GM10266 (cell line): Measurements from ENCODE around the gene FAM98B.
"Not testable (repeated sequence)": the region's sequence is repeated elsewhere in the genome, so short reads cannot be mapped to it uniquely, and the experiment has no call there.

Experiments used
- DNase-seq: peaks from one replicate; pipeline ENCODE4 v3.0.0; 2012; ENCODE audit errors: extremely low spot score
- TF ChIP-seq, protein P1 (sequence below): IDR thresholded peaks from 2 replicates; pipeline ENCODE4 v1.5.1; 2012; ENCODE audit warnings: mild to moderate bottlenecking, low read depth; ENCODE audit not compliant: control insufficient read depth, insufficient read depth; ENCODE audit errors: missing control alignments

The FAM98B gene

DNA sequence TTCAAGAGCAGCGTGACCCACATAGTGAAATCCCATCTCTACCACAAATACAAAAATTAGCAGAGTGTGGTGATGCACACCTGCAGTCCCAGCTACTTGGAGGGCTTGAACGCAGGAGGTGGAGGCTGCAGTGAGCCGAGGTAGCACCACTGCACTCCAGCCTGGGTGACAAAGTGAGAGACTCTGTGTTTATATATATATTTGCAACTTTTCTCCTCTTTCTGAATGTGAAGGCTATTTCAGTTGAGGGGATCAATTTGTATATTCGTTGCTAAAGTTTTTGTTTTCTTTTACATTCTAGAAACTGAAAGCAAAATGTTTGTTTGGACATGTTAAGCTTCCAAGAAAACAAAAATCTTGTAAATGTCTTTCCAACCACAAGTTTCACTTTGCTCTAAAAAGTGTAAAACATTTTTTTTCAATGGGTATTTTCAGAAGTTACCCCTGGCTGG is 29.8 kb upstream of the FAM98B start:
- TF ChIP-seq, protein P1, sequence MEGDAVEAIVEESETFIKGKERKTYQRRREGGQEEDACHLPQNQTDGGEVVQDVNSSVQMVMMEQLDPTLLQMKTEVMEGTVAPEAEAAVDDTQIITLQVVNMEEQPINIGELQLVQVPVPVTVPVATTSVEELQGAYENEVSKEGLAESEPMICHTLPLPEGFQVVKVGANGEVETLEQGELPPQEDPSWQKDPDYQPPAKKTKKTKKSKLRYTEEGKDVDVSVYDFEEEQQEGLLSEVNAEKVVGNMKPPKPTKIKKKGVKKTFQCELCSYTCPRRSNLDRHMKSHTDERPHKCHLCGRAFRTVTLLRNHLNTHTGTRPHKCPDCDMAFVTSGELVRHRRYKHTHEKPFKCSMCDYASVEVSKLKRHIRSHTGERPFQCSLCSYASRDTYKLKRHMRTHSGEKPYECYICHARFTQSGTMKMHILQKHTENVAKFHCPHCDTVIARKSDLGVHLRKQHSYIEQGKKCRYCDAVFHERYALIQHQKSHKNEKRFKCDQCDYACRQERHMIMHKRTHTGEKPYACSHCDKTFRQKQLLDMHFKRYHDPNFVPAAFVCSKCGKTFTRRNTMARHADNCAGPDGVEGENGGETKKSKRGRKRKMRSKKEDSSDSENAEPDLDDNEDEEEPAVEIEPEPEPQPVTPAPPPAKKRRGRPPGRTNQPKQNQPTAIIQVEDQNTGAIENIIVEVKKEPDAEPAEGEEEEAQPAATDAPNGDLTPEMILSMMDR: no peak
- DNase-seq: no peak

DNA sequence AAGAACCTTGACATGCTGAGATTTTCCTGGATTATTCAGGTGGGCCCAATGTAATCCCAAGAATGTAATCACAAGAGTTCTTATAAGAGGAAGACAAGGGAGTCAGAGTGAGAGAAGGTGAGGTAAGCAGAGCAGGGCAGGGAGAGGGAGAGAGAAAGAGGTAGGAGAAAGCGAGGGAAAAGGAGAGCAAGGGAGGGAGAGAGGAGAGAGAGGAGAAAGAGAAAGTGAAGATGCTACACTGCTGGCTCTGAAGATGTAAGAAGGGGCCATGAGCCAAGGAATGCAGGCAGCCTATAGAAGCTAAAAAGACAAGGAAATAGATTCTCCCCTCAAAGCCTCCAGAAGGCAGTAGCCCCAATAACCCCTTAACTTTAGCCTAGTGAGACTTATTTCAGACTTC is 28.7 kb upstream of the FAM98B start:
- TF ChIP-seq, protein P1: no peak
- DNase-seq: no peak

DNA sequence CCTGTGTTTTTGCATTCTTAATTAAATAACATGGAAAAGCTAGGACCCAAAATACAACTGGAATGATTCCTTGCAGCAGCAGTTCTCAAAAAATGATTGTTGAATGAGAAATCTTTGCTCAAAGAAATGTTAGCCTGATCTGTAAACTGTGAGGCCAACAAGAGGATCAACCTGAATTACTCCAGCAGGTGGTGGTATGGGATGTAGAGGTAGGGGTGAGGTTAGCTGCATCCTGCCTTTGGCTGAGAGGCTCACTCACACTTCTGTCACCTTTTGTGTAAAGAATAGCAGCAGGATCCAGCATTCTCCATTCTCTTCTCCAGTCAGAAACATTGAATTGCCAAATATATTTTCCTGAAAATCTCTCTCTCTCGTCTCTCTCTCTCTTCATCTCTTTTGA is 26.5 kb upstream of the FAM98B start:
- TF ChIP-seq, protein P1: no peak
- no peak for DNase-seq

DNA sequence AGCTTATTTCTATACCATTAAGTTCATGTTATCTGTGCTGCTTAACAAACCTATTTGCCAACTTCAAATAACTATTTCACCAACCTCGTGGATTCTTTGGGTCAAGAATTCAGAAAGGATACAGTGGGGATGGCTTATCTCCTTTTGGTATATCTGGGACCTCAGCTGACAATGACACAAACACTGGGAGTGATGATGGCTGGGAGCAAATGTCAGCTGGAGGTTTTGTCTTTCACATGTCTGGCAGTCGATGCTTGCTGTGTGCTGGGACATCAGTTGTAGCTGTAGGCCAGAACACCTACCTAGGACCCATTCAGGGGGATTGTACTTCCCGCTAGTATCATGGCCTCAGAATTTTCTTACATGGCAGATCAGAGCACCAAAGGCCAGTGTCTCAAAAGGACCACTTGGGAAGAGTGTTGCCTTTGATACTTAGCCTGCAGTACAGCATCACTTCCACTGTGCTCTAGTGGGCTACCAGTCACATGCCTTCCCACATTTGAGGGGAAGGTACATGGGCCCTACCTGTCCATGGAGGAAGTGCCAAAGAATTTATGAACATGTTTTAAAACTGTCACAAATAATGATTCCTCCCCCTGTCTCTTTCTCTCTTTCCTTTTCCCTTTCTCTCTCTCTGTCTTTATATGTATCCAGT is 23.7 kb upstream of the FAM98B start:
- no peak for DNase-seq
- TF ChIP-seq, protein P1: no peak

DNA sequence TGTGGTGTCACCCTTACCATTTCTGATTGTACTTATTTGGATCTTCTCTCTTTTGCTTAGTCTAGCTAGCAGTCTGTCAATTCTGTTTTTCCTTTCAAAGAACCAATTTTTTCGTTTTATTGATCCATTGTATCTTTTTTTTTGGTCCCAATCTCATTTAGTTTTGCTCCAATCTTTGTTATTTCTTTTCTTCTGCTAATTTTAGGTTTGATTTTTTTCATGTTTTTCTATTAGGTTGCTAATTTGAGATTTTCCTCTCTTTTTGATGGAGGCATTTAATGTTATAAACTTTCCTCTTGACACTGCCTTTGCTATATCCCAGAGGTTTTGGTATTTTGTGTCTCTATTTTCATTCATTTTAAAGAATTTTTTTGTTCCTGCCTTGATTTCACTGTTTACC is 16.9 kb upstream of the FAM98B start:
- TF ChIP-seq, protein P1: no peak
- no peak for DNase-seq

DNA sequence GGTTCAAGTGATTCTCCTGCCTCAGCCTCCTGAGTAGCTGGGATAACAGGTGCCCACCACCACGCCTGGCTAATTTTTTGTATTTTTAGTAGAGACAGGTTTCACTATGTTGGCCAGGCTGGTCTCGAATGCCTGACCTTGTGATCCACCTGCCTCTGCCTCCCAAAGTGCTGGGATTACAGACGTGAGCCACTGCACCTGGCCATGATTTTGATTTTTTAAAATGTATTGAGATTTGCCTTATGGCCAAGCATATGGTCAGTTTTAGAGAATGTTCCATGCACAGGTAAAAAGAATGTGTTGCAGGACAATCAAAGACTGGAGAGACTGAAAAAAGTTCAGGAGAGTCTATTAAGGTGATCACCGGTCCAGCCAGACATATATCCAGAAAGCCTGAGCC is 16.3 kb upstream of the FAM98B start:
- not testable (repeated sequence) for DNase-seq

DNA sequence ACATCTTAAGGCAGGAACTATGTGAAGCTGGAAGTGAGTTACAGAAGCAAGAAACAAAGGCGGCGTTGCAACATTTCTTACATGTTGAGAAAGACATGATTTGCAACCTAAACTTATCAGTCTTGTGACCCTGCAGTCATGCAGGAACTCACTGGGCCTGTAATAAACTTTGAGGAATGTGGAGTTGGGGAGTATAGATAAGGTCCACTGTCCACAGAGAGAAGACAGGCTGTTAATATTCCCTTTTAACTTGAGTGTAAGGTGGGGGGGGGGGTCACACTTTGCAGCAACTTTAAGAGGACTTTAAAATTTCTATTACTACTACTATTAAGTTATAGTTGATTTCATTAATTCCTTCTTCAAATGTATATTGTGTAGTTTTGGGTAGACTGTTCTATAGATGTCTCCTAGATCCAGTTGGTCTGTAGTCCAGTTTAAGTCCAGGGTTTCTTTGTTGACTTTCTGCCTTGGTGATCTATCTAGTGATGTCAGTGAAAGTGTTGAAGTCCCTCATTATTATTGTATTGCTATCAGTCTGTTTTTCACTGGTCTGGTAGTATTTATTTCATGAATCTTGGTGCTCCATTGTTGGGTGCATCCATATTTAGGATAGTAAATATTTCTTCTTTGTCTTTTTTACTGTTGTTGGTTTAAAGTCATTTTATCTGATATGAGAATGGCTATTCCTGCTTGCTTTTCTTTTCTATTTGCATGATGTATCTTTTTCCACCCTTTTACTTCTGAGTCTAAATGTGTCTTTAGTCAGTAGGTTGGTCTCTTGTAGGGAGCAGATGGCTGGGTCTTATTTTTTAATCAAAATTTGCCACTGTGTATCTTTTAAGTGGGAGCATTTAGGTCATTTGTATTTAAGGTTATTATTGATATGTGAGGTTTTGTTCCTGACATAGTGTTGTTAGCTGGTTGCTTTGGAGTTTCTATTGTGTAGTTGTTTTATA is 15.6 kb upstream of the FAM98B start:
- no peak for DNase-seq
- TF ChIP-seq, protein P1: no peak
